ENCODE data around the gene BSN.

GRCh38 chr3:49607796-49608195 is 53.5 kb downstream of the BSN start:
- no peak for TF ChIP-seq CTCF (IDR thresholded peaks at IDR 0.05)
- no peak for TF ChIP-seq EP300 (IDR thresholded peaks at IDR 0.05)
